ENCODE data around the gene WNT4. TPM values are rescaled to one million over a fixed set of nuclear protein-coding genes. Genes with fewer than 3 reads are reported as not detected.

The WNT4 gene
- total RNA-seq, 2 donors from 2014 or later, result 3.0 to 3.4 TPM

GRCh38 chr1:22155517-22155916 is 12.6 kb upstream of the WNT4 start:
- no peaks in the 10 kb centered on the region for H3K27me3 ChIP-seq (replicated peaks; ENCODE audit: insufficient read depth)
- H3K36me3 ChIP-seq, result no peaks in the 10 kb centered on the region
- 96% methylated on average over 4 of the region's 4 CpGs for WGBS
- no peak for DNase-seq (ENCODE audit: low spot score)
- H3K27ac ChIP-seq, result no peak overlapping the region
- H3K4me3 ChIP-seq, result no peak overlapping the region
- TF ChIP-seq POLR2A (IDR thresholded peaks at IDR 0.05) (no peak), CTCF (IDR thresholded peaks at IDR 0.05) (no peak), POLR2AphosphoS5 (IDR thresholded peaks at IDR 0.05) (no peak)
- intact Hi-C loops (cut with DNase I), result no loop called here
- H3K9me3 ChIP-seq, result no peaks in the 10 kb centered on the region
- no peaks in the 10 kb centered on the region for H3K4me1 ChIP-seq (replicated peaks)

- WGBS, result 81% methylated on average over 6 of the region's 6 CpGs
- intact Hi-C loops (cut with DNase I), result no loop called here
- Histone ChIP-seq H3K4me1 (replicated peaks) (no peaks in the 10 kb centered on the region), H3K36me3 (no peaks in the 10 kb centered on the region), H3K27me3 (replicated peaks; ENCODE audit: insufficient read depth) (no peaks in the 10 kb centered on the region), H3K4me3 (no peak overlapping the region), H3K9me3 (no peaks in the 10 kb centered on the region), H3K27ac (no peak overlapping the region)
- DNase-seq (ENCODE audit: low spot score), result no peak
- TF ChIP-seq POLR2A (IDR thresholded peaks at IDR 0.05), result no peak
- no peak for TF ChIP-seq CTCF (IDR thresholded peaks at IDR 0.05)
- no peak for TF ChIP-seq POLR2AphosphoS5 (IDR thresholded peaks at IDR 0.05)
These were observed 11.7 kb upstream of the WNT4 start for GRCh38 chr1:22154626-22155025.

DNA sequence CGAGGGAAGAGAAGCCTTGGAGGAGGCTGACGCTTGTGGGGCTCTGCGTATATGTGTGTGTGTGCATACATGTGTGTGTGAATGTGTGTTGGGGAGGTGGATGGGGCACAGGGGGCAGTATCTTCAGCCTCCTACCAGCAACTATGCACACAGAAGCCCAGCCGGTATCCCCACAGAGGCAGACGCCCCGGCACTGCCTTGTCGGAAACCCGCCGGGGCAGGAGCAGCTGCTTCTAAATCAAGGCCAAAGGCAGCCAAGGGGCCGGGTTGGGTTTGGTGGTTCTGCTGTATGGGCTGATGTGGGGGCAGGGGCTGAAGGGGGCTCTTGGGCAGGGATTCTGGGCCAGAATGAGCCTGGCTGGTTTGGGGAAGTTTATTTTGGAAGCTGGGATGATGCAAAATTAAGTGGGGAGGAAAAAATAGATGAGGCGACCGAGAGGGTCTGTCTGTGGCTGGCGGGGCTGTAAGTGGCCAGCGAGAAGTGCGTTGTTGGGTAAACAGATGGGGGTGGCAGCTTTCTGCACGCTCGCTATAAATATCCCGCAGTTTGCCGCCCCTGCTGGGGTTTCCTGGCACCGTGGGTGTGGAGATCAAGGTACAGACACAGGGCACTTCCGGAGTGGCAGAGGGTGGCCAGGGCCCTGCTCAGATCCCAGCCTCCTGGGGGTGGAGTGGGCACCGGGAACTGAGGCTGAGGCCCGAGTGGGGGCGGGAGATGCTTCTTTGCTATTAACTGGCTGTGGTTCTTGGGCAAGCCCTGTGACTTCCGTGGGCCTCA is 11.0 kb upstream of the WNT4 start:
- no peaks in the 10 kb centered on the region for H3K27me3 ChIP-seq (replicated peaks; ENCODE audit: insufficient read depth)
- no peaks in the 10 kb centered on the region for H3K36me3 ChIP-seq
- TF ChIP-seq CTCF (IDR thresholded peaks at IDR 0.05) (no peak), POLR2A (IDR thresholded peaks at IDR 0.05) (no peak), POLR2AphosphoS5 (IDR thresholded peaks at IDR 0.05) (no peak)
- 83% methylated on average over 25 of the region's 25 CpGs for WGBS
- H3K27ac ChIP-seq, result no peak overlapping the region
- H3K9me3 ChIP-seq, result no peaks in the 10 kb centered on the region
- intact Hi-C loops (cut with DNase I), result no loop called here
- no peak overlapping the region for H3K4me3 ChIP-seq
- H3K4me1 ChIP-seq (replicated peaks), result no peaks in the 10 kb centered on the region
- no peak for DNase-seq (ENCODE audit: low spot score)

DNA sequence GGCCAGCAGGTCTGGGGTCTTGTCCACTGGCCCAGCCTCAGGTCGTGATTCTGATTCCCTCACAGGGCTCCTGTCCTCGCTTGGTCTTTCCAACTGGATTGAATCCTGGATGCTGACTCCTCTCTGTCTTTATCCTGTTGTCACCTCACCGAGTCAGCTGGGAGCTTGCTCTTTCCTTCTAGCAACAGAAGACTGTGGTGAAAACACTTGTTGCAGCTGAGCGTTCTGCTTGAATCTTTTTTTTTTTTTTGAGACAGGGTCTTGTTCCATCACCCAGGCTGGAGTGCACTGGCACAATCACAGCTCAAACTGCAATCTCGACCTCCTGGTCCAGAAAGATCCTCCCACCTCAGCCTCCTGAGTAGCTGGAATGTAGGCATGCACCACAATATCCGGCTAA is 8.0 kb upstream of the WNT4 start:
- H3K36me3 ChIP-seq, result no peaks in the 10 kb centered on the region
- intact Hi-C loops (cut with DNase I), result no loop called here
- H3K27me3 ChIP-seq (replicated peaks; ENCODE audit: insufficient read depth), result no peaks in the 10 kb centered on the region
- no peak overlapping the region for H3K4me3 ChIP-seq
- H3K4me1 ChIP-seq (replicated peaks), result no peaks in the 10 kb centered on the region
- no peaks in the 10 kb centered on the region for H3K9me3 ChIP-seq
- TF ChIP-seq POLR2A (IDR thresholded peaks at IDR 0.05), result no peak
- no peak for TF ChIP-seq POLR2AphosphoS5 (IDR thresholded peaks at IDR 0.05)
- TF ChIP-seq CTCF (IDR thresholded peaks at IDR 0.05), result no peak
- DNase-seq (ENCODE audit: low spot score), result no peak
- 77% methylated on average over 6 of the region's 6 CpGs for WGBS
- no peak overlapping the region for H3K27ac ChIP-seq

Data from prostate gland (tissue), 2 donors.